ENCODE measurements around the gene STPG1. TPM values are rescaled to one million over a fixed set of nuclear protein-coding genes. Genes with fewer than 3 reads are reported as not detected.
A peak's percentile ranks its signal among the peaks of the same experiment; 100 is the strongest.

Gene STPG1
- total RNA-seq, 1 donor from 2014 or later: 2.5 TPM

GRCh38 chr1:24319312-24319863, 94.2 kb downstream of the STPG1 start, which contains the start of gene GRHL3:
TSS of gene GRHL3 (plus strand) at chr1:24319357. CDS start at chr1:24319552, 195 bp downstream.
- no peak for DNase-seq (ENCODE audit: low read depth)

- DNase-seq (ENCODE audit: low read depth): no peak
Measured at GRCh38 chr1:24318615-24319311, 94.8 kb downstream of the STPG1 start.

DNA sequence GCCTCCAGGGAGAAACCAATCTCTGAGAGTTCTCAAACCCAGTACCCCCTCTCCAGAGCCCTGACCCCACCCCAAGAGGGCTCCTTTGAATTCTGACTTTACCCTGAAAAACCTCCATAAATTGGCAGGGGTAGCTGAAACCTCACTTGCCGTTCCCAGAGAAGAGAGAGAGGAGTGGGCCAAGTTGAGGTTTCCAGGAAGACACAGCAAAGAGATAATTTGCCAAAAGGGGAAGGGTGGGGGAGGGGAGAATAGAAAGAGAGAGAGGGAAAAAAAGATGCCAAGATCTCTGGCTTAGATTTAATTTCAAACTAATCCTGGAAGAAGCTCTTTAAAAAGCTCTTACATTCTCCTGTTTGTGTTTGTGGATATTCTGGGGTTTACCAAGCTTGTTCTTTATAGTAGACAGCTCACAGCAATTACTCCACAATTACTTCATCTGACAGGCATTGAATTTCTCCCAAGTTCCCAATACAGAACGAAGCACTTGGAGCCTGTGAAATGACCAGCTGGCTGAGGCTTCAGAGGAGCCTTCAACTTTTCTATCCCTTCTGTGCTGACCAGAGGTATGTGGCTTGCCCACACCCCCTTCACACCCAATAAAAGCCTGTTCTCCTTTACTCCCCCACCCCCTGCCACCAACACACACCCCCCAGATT, 95.5 kb downstream of the STPG1 start:
- DNase-seq (ENCODE audit: low read depth): peak; percentile 87

GRCh38 chr1:24317081-24317480, 96.5 kb downstream of the STPG1 start:
- no peak for DNase-seq (ENCODE audit: low read depth)

DNA sequence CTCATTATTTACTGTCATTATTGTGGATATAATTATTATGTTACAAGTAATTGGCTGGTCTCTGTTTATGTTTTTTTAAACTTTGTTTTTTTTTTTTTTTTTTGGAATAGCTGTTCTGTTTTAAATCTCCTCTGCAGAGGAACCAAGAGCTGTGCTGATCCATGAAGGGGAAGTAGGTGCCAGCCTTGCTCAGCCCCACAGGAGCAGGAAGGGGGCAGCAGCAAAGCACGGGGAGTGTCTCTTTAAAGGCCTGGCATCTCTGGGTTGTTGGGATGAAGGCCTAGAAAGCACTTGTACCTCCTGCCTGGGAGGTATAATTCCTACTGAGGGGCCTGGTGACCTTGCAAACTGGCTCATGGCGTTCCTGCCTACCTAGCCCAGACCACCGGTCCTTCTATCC, 96.9 kb downstream of the STPG1 start:
- no peak for DNase-seq (ENCODE audit: low read depth)

DNA sequence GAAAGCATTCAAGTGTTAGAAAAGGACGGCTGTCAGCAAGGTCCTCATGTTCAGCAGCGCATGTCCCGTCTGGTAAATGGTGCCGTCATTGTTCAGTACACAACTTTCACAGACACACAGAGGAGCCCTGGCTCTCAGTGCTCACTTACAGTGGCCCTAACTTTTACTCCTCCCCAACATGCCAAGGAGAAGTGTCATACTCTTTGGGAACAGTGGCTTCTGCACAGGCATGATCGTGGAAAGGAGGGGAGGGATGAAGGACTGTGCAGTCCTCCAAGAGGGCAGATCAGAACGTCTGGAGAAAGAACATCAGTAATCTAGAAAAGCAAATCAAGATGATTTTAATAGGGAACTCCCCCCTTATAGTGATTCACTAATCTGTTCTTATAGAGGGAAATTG, 98.2 kb downstream of the STPG1 start:
- DNase-seq (ENCODE audit: low read depth): peak; percentile 10

- no peak for DNase-seq (ENCODE audit: low read depth)
Measured at GRCh38 chr1:24311741-24312140, 101.8 kb downstream of the STPG1 start.

GRCh38 chr1:24311234-24311633, 102.3 kb downstream of the STPG1 start:
- DNase-seq (ENCODE audit: low read depth): no peak

DNA sequence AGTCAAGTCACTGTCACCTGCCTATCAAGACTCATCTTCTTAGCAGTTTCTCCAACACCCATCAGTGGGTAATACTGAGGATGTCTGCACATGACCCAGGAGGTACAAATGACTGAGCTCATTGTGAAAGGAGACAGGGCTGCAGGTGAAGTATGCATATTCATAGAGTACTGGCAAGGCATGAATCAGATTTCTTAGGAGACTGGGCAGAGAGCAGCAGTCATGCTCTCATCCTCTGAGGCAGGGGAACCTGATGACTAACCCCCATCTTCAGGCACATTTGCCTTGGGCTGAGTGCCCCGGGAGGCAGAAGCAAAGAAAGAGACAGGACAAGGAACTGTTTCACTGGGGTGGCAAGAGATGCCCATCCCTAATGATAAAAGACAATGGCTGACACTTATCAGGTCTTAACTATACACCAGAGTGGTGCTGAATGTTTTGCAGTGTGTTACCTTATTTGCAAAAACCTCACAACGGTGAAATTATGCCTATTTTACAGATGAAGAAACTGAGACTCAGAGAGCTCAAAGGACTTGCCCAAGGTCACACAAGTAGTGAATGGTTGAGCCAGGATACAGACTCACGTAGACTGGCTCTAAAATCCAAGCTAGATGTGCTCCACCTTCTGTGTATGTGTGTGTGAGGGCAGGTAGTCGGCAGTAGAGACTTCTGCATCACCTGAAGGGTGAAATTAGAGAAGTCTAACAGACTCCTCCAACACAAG, 103.7 kb downstream of the STPG1 start:
- DNase-seq (ENCODE audit: low read depth): no peak

GRCh38 chr1:24308365-24309015, 105.1 kb downstream of the STPG1 start:
- DNase-seq (ENCODE audit: low read depth): peak; percentile 13

Other genes with a start within 250 kb of the STPG1 start
- 0.13 and 0.26 TPM in 2 replicates for gene IFNLR1, start 226.5 kb downstream of the STPG1 start, total RNA-seq
- not detected in 2 replicates for gene GRHL3, start 94.4 kb downstream of the STPG1 start, total RNA-seq
- 7.8 and 14.8 TPM in 2 replicates for gene NIPAL3, start 2.0 kb upstream of the STPG1 start, total RNA-seq
- gene RCAN3, start 89.1 kb upstream of the STPG1 start, total RNA-seq: 0.94 and 2.5 TPM in 2 replicates
- gene NCMAP, start 142.3 kb upstream of the STPG1 start, total RNA-seq: not detected in 2 replicates
- 58.6 and 63.5 TPM in 2 replicates for gene SRRM1, start 229.5 kb upstream of the STPG1 start, total RNA-seq

Measured in myocyte (in vitro differentiated cells).